ENCODE data around the gene BPIFB3.

DNA sequence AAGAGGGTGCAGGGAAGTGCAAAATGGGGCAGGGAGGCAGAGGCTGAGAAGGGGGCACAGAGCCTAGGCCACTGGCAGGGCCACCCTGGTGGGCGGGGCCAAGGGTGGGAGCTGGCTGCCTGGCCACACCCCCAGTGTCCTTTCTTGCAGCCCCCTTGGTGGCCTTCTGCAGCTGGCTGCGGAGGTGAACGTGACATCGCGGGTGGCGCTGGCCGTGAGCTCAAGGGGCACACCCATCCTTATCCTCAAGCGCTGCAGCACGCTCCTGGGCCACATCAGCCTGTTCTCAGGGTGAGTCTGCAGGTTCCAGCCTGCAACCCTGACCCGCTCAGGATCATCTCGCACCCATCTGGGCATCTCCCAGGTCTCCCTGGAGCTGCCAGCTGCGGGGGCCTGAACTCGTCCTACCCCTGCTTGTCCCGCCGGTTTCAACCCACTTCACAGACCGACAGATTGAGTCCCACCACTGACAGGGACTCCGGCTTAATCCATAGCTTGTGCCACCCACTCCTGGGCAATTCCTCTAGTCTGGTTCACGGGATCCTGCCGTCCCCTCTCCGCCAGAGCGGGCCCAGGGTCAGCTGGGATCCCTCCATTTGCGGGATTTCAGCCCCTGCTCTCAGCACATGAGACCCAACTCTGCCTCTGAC is 6.2 kb downstream of the BPIFB3 start:
- TF ChIP-seq, protein P1, sequence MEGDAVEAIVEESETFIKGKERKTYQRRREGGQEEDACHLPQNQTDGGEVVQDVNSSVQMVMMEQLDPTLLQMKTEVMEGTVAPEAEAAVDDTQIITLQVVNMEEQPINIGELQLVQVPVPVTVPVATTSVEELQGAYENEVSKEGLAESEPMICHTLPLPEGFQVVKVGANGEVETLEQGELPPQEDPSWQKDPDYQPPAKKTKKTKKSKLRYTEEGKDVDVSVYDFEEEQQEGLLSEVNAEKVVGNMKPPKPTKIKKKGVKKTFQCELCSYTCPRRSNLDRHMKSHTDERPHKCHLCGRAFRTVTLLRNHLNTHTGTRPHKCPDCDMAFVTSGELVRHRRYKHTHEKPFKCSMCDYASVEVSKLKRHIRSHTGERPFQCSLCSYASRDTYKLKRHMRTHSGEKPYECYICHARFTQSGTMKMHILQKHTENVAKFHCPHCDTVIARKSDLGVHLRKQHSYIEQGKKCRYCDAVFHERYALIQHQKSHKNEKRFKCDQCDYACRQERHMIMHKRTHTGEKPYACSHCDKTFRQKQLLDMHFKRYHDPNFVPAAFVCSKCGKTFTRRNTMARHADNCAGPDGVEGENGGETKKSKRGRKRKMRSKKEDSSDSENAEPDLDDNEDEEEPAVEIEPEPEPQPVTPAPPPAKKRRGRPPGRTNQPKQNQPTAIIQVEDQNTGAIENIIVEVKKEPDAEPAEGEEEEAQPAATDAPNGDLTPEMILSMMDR (IDR thresholded peaks at IDR 0.05): no peak
- no peak for TF ChIP-seq POLR2A (IDR thresholded peaks at IDR 0.05)

Data from heart left ventricle (tissue), 13 donors.